Lower leg skin (tissue), 3 donors: ENCODE measurements around the gene NUP62.

Experiments used
- CTCF ChIP-seq, 3 donors: fragments of 450-650 bp; IDR thresholded peaks; one replicate each; pipeline ENCODE4 v1.5.1; 2016; ENCODE audit warnings: antibody characterized with exemption in 3 of 3, mild to moderate bottlenecking in 3 of 3, moderate library complexity in 2 of 3
- POLR2A ChIP-seq, 2 donors: fragments of 450-650 bp; IDR thresholded peaks; one replicate each; pipeline ENCODE4 v1.6.1; 2016 to 2017; ENCODE audit warnings: antibody characterized with exemption in 2 of 2, mild to moderate bottlenecking in 1 of 2, moderate library complexity in 1 of 2

GRCh38 chr19:49863254-49863934 lies 65.9 kb downstream of the NUP62 start:
- no peak for TF ChIP-seq CTCF (IDR thresholded peaks at IDR 0.05)
- no peak for TF ChIP-seq POLR2A (IDR thresholded peaks at IDR 0.05)
